Measurements from ENCODE around the gene GRB2. TPM values are rescaled to one million over a fixed set of nuclear protein-coding genes. Genes with fewer than 3 reads are reported as not detected.

Gene GRB2
- total RNA-seq, 2 donors from 2014 or later: 85.5 to 86.6 TPM

- no peaks in the 10 kb centered on the region for H3K9me3 Mint-ChIP-seq
- Histone ChIP-seq H3K27ac (ENCODE audit: low read depth, low read length) (peak overlapping the region; percentile 4), H3K9me3 (ENCODE audit: control insufficient read depth, low read length) (no peaks in the 10 kb centered on the region), H3K4me3 (ENCODE audit: low read length) (no peak overlapping the region), H3K9ac (ENCODE audit: extremely low read depth, low read length, poor library complexity, severe bottlenecking) (no peak overlapping the region), H3K27me3 (ENCODE audit: control insufficient read depth, insufficient read depth, low read length, poor library complexity, severe bottlenecking) (no peaks in the 10 kb centered on the region), H3K36me3 (ENCODE audit: control insufficient read depth, insufficient read depth, low read length) (peaks cover 46% of the 10 kb centered on the region), H3K4me1 (ENCODE audit: control insufficient read depth, insufficient read depth, low read length) (no peaks in the 10 kb centered on the region)
- no peak overlapping the region for H3K27ac Mint-ChIP-seq
- peaks cover 40% of the 10 kb centered on the region for H3K36me3 Mint-ChIP-seq (ENCODE audit: low read depth)
- peaks cover 10% of the 10 kb centered on the region for H3K4me1 Mint-ChIP-seq
- no peaks in the 10 kb centered on the region for H3K27me3 Mint-ChIP-seq (ENCODE audit: insufficient read depth)
- H3K4me3 Mint-ChIP-seq: no peak overlapping the region
- peak; percentile 83 for DNase-seq
- WGBS, 2 experiments (ENCODE audit: insufficient coverage in 1 of 2, insufficient read length in 1 of 2): 81 to 86% methylated on average over 6 to 11 of the region's 11 CpGs
- TF ChIP-seq CTCF (conservative IDR thresholded peaks at IDR 0.05): peak; percentile 40
Observed at GRCh38 chr17:75317671-75318070, 87.8 kb downstream of the GRB2 start.

GRCh38 chr17:75316253-75316652 lies 89.2 kb downstream of the GRB2 start:
- Histone ChIP-seq H3K4me1 (ENCODE audit: control insufficient read depth, insufficient read depth, low read length) (no peaks in the 10 kb centered on the region), H3K4me3 (ENCODE audit: low read length) (no peak overlapping the region), H3K27me3 (ENCODE audit: control insufficient read depth, insufficient read depth, low read length, poor library complexity, severe bottlenecking) (no peaks in the 10 kb centered on the region), H3K36me3 (ENCODE audit: control insufficient read depth, insufficient read depth, low read length) (peaks cover 36% of the 10 kb centered on the region), H3K9me3 (ENCODE audit: control insufficient read depth, low read length) (no peaks in the 10 kb centered on the region), H3K27ac (ENCODE audit: low read depth, low read length) (no peak overlapping the region), H3K9ac (ENCODE audit: extremely low read depth, low read length, poor library complexity, severe bottlenecking) (no peak overlapping the region)
- DNase-seq: no peak
- H3K27ac Mint-ChIP-seq: no peak overlapping the region
- no peak for TF ChIP-seq CTCF (conservative IDR thresholded peaks at IDR 0.05)
- peaks cover 10% of the 10 kb centered on the region for H3K4me1 Mint-ChIP-seq
- no peaks in the 10 kb centered on the region for H3K9me3 Mint-ChIP-seq
- peaks cover 33% of the 10 kb centered on the region for H3K36me3 Mint-ChIP-seq (ENCODE audit: low read depth)
- no peaks in the 10 kb centered on the region for H3K27me3 Mint-ChIP-seq (ENCODE audit: insufficient read depth)
- 93 to 95% methylated on average over 4 to 5 of the region's 5 CpGs for WGBS, 2 experiments (ENCODE audit: insufficient coverage in 1 of 2, insufficient read length in 1 of 2)
- no peak overlapping the region for H3K4me3 Mint-ChIP-seq

DNA sequence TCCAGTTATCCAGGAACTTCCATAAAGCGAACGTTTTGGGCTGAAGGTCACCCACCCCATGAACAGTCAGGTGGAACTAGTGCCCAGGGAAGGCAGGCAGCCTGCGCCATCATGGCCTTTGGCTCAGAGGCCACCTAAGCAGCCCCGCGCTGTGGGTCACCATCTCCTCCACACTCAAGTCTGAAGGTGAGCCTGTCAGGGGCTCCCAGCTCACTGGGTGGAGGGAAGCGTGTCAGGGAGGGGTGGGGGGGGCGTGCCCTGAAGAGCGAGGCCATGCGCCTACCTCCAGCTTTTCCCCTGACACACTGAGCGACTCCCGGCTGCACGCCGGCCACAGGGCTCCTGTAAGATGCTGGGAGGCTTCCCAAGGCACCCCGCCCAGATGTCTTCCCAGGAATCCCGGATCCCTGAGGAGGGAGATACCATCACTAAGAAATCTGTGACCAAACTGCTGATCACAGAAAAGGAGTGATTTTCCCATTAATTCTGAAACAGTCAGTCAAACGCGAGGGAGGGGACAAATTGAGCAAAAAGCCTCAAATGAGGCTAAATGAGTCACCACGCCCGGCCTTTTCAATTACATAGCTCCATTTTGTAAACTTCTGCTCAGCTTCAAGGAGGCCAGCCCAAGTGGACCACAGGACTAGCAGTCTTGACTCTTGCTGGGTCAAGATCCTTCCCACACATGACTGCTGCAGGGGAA lies 89.8 kb downstream of the GRB2 start:
- no peaks in the 10 kb centered on the region for H3K9me3 Mint-ChIP-seq
- no peak for TF ChIP-seq CTCF (conservative IDR thresholded peaks at IDR 0.05)
- no peak for DNase-seq
- H3K9ac ChIP-seq (ENCODE audit: extremely low read depth, low read length, poor library complexity, severe bottlenecking): no peak overlapping the region
- H3K9me3 ChIP-seq (ENCODE audit: control insufficient read depth, low read length): no peaks in the 10 kb centered on the region
- H3K36me3 ChIP-seq (ENCODE audit: control insufficient read depth, insufficient read depth, low read length): peaks cover 31% of the 10 kb centered on the region
- H3K27ac Mint-ChIP-seq: no peak overlapping the region
- 87 to 92% methylated on average over 15 to 19 of the region's 19 CpGs for WGBS, 2 experiments (ENCODE audit: insufficient coverage in 1 of 2, insufficient read length in 1 of 2)
- no peak overlapping the region for H3K4me3 Mint-ChIP-seq
- H3K4me1 ChIP-seq (ENCODE audit: control insufficient read depth, insufficient read depth, low read length): no peaks in the 10 kb centered on the region
- H3K4me1 Mint-ChIP-seq: peaks cover 10% of the 10 kb centered on the region
- H3K27me3 Mint-ChIP-seq (ENCODE audit: insufficient read depth): no peaks in the 10 kb centered on the region
- H3K4me3 ChIP-seq (ENCODE audit: low read length): no peak overlapping the region
- no peaks in the 10 kb centered on the region for H3K27me3 ChIP-seq (ENCODE audit: control insufficient read depth, insufficient read depth, low read length, poor library complexity, severe bottlenecking)
- no peak overlapping the region for H3K27ac ChIP-seq (ENCODE audit: low read depth, low read length)
- peaks cover 28% of the 10 kb centered on the region for H3K36me3 Mint-ChIP-seq (ENCODE audit: low read depth)

Data from endodermal cell (in vitro differentiated cells).